Left lobe of liver (tissue), 2 donors: ENCODE measurements around the gene AGAP9. TPM values are rescaled to one million over a fixed set of nuclear protein-coding genes. Genes with fewer than 3 reads are reported as not detected.
"Not testable (repeated sequence)": the region's sequence is repeated elsewhere in the genome, so short reads cannot be mapped to it uniquely, and the experiment has no call there.

ENCODE experiments used
- ATAC-seq: fragments of 200-7000 bp; cut with Tn5 transposase; one replicate; pipeline ENCODE4 v1.9.1; 2020; ENCODE audit warnings: mild to moderate bottlenecking, moderate library complexity
- DNase-seq: peaks from one replicate; pipeline ENCODE4 v3.0.0-alpha.2; 2020; ENCODE audit warnings: low spot score
- total RNA-seq: library from RNA; stranded (reverse); gene quantifications from one replicate; pipeline ENCODE4 v1.2.1, GENCODE V29; 2021
- donor health status: DM: no; HTN: no; CAD: no; lungs with moderate emphysema.
- donor health status: DM: no; HTN: yes; CAD: no.

AGAP9 gene
- 14.8 TPM for total RNA-seq

- ATAC-seq, DNase-seq: not testable (repeated sequence)
These were observed at the start of gene AGAP9 for GRCh38 chr10:47523475-47523874. Gene AGAP9, minus strand, starts transcription at chr10:47523638. Its CDS starts 112 bp downstream, at chr10:47523526.

- peak; percentile 80 for ATAC-seq
These were observed 47.9 kb upstream of the AGAP9 start for GRCh38 chr10:47571138-47571912.

GRCh38 chr10:47566757-47567156 lies 43.3 kb upstream of the AGAP9 start:
- not testable (repeated sequence) for ATAC-seq, DNase-seq

More at GRCh38 chr10:47571138-47571912, 47.9 kb upstream of the AGAP9 start:
- not testable (repeated sequence) for DNase-seq

GRCh38 chr10:47566108-47566699 lies 42.8 kb upstream of the AGAP9 start:
- not testable (repeated sequence) for DNase-seq, ATAC-seq

DNA sequence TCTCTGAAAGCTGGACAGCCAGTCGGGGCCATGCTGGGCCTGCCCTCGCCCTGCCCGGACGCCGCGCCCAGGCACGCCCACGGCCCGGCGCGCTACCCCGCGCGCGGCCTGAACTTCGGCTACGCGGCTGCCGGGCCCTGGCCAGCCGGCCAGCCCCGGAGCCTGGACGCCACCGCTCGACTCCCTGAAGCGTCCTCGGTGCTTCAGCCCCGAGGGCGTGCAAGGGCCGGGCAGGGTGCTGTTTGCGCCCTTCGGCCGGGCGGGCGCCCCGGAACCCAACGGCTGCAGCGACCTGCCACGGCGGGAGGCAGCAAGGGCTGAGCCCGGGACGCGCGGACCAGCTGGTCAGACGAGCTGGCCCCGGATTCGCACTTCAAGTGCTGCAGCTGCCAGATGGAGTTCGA lies 42.1 kb upstream of the AGAP9 start:
- peak; percentile 56 for ATAC-seq
- DNase-seq, result not testable (repeated sequence)

DNA sequence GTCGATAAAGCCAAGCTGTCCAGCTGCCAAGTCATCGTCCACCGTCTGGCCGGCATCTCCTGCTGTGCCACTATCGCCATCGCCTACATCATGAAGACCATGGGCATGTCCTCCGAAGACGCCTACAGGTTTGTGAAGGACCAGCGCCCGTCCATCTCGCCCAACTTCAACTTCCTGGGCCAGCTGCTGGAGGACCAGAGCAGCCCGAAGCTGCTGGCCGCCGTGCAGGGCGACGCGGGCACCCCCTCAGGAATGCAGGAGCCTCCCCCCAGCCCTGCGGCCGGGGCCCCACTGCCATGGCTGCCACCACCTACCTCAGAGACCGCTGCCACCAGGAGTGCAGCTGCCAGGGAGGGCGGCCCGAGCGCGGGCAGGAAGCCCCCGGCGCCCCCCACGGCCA lies 41.5 kb upstream of the AGAP9 start:
- DNase-seq, ATAC-seq: not testable (repeated sequence)

- not testable (repeated sequence) for ATAC-seq, DNase-seq
These were observed 40.9 kb upstream of the AGAP9 start for GRCh38 chr10:47564318-47564717.

DNA sequence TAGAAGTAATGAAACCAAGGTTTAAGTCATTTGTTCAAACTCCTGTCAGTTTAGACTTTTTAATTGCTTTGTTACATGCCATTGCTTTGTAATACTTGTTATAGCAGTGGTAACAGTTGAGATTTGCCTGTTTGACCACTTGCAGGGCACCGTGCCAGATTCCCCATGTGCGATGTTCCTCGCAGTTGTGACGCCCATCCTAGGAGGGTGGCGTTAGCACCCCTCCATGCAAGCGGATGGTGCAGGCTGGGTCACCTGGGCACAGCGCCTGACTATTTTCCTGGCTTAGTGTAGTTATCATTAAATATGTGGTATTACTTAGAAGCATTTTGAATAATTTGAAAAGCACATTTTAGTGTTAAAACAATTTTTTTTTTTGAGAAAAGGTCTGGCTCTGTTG lies 37.0 kb upstream of the AGAP9 start:
- ATAC-seq, DNase-seq: not testable (repeated sequence)

DNA sequence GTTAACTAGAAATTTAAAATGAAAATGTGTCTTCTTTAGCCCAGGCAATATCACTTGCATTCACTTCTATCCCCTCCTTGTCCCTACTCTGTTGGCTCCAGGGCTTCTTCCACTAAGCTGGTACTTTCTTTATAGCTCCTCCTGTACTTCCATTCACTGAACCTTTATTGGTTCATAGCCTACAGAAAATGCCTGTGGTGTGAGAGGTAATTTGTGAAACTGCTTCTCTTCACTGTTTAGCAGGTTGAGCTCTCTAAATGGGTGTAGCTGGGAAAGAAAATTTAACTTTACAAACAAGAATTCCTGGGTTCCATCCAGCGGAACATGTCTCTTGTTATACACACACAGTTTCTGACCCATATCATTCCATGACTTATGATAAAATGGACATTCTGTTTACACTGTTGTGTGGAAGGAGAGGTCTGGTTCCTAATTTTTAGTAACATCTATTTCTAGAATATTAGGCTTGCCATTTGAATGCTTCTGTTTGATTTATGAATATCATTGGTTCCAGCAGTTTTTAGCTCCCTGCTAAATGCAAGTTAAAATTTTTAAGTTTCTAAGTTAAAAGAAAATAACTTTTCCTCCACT lies 36.4 kb upstream of the AGAP9 start:
- DNase-seq, ATAC-seq: not testable (repeated sequence)

- ATAC-seq (peak; percentile 27), DNase-seq (peak; percentile 64)
These were observed 34.7 kb upstream of the AGAP9 start for GRCh38 chr10:47558109-47558508.

GRCh38 chr10:47557616-47558015 lies 34.2 kb upstream of the AGAP9 start:
- not testable (repeated sequence) for ATAC-seq, DNase-seq

DNA sequence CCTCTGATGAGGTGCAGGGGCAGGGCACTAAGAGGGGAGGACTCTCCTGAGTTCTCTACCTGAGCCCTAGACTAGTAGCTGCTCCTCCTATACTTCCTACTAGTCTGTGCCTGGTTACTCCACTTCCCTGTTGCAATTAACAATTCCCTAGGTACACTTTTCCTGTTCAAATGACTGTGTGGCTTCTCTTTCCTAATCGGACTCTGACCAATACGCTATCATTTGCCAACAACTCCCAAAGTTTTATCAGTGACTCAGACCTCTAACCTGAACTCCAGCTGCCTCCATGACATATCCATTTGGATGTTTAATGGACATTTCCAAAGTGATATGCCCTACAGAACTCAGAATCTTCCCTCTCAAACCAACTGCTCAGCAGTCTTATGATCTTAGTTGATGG lies 31.9 kb upstream of the AGAP9 start:
- DNase-seq (peak; percentile 55), ATAC-seq (peak; percentile 59)

- ATAC-seq, result not testable (repeated sequence)
- DNase-seq, result peak; percentile 45
These were observed 31.1 kb upstream of the AGAP9 start for GRCh38 chr10:47554552-47554951.

DNA sequence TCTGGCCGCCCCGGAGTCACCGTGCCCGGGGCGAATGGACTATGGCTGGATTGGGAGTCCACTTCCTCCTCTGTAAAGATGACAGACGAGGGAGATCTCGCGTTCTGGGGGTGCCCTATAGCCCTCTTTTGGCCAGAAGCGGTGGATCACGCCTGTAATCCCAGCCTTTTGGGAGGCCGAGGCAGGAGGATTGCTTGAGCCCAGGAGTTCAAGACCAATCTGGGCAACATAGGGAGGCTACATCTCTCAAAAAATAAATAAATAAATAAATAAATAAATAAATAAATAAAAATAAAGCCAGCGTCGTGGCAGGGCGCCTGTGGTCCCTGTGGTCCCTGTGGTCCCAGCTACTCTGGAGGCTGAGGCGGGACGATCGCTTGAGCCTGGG lies 30.4 kb upstream of the AGAP9 start:
- ATAC-seq, result not testable (repeated sequence)
- peak; percentile 49 for DNase-seq

- ATAC-seq, result peak; percentile 79
- DNase-seq, result peak; percentile 94
These were observed 29.9 kb upstream of the AGAP9 start for GRCh38 chr10:47553214-47553859.

DNA sequence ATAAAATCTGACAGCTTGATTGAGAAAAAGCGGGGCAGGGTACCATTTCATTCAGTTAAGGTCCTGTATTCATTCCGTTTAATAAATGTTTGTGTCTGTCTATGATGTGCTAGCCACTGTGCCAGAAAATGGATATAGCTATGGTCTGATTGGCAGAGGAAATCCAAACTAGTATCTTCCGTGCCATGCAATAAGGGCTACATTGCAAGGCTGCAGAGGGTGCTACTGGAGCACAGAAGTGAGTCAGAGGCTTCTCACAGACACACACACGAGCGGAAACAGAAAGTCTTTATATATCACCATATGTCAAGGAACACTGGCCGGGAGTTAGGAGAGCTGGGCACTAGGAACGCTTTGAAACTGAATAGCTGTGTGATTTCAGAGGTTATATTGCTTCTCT lies 29.3 kb upstream of the AGAP9 start:
- DNase-seq (peak; percentile 62), ATAC-seq (peak; percentile 63)

GRCh38 chr10:47547286-47547685 lies 23.8 kb upstream of the AGAP9 start:
- not testable (repeated sequence) for ATAC-seq, DNase-seq

DNA sequence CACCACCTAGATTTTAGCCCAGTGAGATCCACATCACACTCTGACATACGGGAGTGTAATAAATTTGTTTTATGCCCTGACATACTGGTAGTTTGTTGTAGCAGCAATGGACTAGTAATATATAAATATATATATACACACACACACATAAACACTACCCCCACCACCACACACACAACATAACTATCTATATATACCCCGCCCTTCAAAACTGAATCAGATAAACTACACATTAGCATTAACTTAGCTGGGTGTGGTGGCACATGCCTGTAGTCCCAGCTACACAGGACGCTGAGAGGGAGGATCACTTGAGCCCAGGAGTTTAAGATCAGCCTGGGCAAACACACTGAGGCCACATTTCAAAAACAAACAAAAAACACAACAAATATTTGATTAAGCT lies 13.0 kb upstream of the AGAP9 start:
- not testable (repeated sequence) for DNase-seq, ATAC-seq

DNA sequence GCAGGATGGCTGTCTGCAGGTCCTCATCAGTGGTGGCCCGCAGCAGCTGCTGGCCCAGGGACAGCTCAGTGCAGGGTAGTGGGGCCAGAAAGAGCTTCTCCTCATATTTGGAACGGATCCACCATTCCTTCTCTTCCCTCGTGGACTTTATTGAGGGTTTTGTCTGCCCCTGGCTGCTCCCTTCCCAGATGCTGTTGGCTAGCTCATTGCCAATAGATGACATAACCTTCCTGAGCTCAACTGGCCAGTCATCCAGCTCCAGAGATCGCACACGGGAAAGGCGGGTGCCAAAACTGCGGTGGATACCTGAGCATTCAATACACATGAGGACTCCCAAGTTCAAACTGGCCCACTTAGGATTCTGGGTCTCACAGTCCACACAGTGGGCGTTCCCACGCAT lies 21.1 kb downstream of the AGAP9 start:
- not testable (repeated sequence) for ATAC-seq, DNase-seq

DNA sequence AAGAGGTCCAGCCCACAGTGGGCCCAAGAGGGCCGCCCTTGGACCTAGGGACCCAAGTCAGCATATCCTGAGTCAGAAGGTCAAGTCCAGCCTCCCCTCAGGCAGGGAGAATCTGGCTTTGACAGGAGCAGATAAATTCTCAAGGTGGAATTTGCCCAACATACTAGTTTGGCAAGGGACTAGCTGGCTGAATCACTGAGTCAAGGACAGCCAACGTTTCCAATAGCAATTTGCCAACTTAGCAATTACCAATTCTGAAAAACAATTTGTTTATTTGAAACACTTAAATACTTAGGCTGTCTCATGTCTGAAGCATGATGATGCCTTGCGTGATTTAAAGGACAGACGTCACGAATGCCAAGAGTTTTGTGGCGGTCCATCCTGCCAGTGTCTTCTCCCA lies 29.2 kb downstream of the AGAP9 start:
- not testable (repeated sequence) for ATAC-seq, DNase-seq

DNA sequence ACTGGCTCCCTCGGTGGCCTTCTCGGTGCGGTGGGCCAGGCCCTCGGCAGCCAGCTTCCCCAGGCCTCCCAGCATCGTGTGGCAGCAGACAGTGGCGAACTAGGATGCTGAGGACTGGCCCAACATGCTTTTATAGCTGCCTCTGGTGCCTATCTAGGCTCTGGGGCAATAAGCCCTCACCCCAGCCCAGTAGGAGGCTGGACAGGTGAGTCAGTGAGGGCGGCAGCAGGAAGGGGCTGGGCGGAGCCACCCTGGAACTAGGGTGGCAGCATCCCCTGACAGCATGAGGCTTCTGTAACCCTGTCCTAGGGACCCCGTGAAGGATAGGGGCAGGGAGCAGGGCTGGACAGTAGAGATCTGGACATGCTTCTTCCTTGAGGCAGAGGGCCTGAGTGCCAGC lies 31.8 kb downstream of the AGAP9 start, which contains the start of gene FAM25G:
Gene FAM25G (minus strand): TSS at position 101 of the 400 bp plus-strand sequence. CDS start 26 bp downstream, at position 75.
- not testable (repeated sequence) for DNase-seq, ATAC-seq
